Adrenal gland (tissue), 12 donors: Measurements from ENCODE around the gene PTPRD. TPM values are rescaled to one million over a fixed set of nuclear protein-coding genes. Genes with fewer than 3 reads are reported as not detected.

ENCODE experiments used
- DNase-seq, 7 donors: peaks; one replicate each; pipeline ENCODE4 v3.0.0-alpha.2; 2019 to 2020
- H3K27ac ChIP-seq, 5 donors: fragments of 200-600 bp; sonication (generic) in 4 of 5; 1 replicate in 3 of 5; 2 replicates in 2 of 5; pipeline versions ENCODE4 v1.5.1 to v1.8.0; 2016 to 2020; ENCODE audit warnings: mild to moderate bottlenecking in 1 of 5
- H3K27me3 ChIP-seq: fragments of 200-600 bp; 2 replicates; pipeline ENCODE4 v1.8.0; 2021
- H3K36me3 ChIP-seq, 2 donors: fragments of 200-600 bp; replicated peaks in 1 of 2; 1 replicate in 1 of 2; 2 replicates in 1 of 2; pipeline versions ENCODE4 v1.5.1 to v1.8.0; 2018 to 2022
- H3K4me1 ChIP-seq, 2 donors: fragments of 200-600 bp; replicated peaks in 1 of 2; 1 replicate in 1 of 2; 2 replicates in 1 of 2; pipeline versions ENCODE4 v1.5.1 to v1.8.0; 2018 to 2021
- H3K4me3 ChIP-seq, 4 donors: fragments of 200-600 bp; sonication (generic) in 3 of 4; one replicate each; pipeline ENCODE4 v1.5.1; 2016 to 2018
- H3K9me3 ChIP-seq, 3 donors: fragments of 200-600 bp; sonication (generic) in 1 of 3; replicated peaks in 1 of 3; 1 replicate in 2 of 3; 2 replicates in 1 of 3; pipeline versions ENCODE4 v1.5.1 to v1.8.0; 2016 to 2021
- CTCF ChIP-seq, 6 experiments: fragments of 450-650 bp in 4 of 6; fragments of 200-600 bp in 2 of 6; sonication (generic) in 1 of 6; IDR thresholded peaks; 1 replicate in 5 of 6; 2 replicates in 1 of 6; pipeline versions ENCODE4 v1.5.1 to v1.8.0; 2016 to 2021; ENCODE audit warnings: antibody characterized with exemption in 6 of 6, mild to moderate bottlenecking in 2 of 6, moderate library complexity in 1 of 6
- POLR2A ChIP-seq, 2 donors: fragments of 450-650 bp; IDR thresholded peaks; one replicate each; pipeline ENCODE4 v1.6.1; 2017; ENCODE audit warnings: antibody characterized with exemption in 2 of 2, mild to moderate bottlenecking in 2 of 2, moderate library complexity in 1 of 2
- WGBS, 4 donors: extraction: QIAGEN DNeasy Blood & Tissue Kit in 2 of 4; methylation state at CpG; one replicate each; pipeline versions ENCODE4 v1.1.5 to v1.1.7; 2013 to 2017; 5-methylcytosine and 5-hydroxymethylcytosine counted together
- intact Hi-C, 2 donors: fragments of 100-400 bp; cut with DNase I; formaldehyde crosslinking; loops; one replicate each; pipeline versions ENCODE4 v1.14.1 to v1.15.0; 2022 to 2023
- polyA plus RNA-seq, 3 donors: library from polyadenylated mRNA; stranded (reverse); fragments of 200-250 nt in 2 of 3; fragments of 350-450 nt in 1 of 3; fragmentation: Illumina TruSeq in 1 of 3; extraction: RNeasy Lipid Tissue Mini Kit (QIAGEN cat#74804) in 1 of 3; gene quantifications; one replicate each; pipeline ENCODE4 v1.2.3, GENCODE V29; 2013 to 2014
- total RNA-seq, 9 donors: library from RNA; depleted of rRNA in 4 of 9; stranded (reverse); fragments of >200 nt in 4 of 9; fragments of 120-200 nt in 1 of 9; fragmentation: NEBNext Ultra II Directional in 1 of 9; extraction: Animal tissue kit (Norgen Biotek cat#: 25700) in 1 of 9; gene quantifications; one replicate each; pipeline versions ENCODE4 v1.1.0 to v1.2.4, GENCODE V29; 2013 to 2023
- donor health status: healthy with polysubstance abuse.
- donor health status: Bipolar disorder and iron deficiency.
- donor health status: DM: yes; HTN: yes; CAD: no.
- donor health status: DM: no; HTN: no; CAD: no.
- donor health status: DM: no; HTN: no; CAD: no.
- donor health status: DM: yes; HTN: yes; CAD: no.

The PTPRD gene
- total and polyA plus RNA-seq, 12 donors = 0.61 to 71.2 (median 4.5) TPM

DNA sequence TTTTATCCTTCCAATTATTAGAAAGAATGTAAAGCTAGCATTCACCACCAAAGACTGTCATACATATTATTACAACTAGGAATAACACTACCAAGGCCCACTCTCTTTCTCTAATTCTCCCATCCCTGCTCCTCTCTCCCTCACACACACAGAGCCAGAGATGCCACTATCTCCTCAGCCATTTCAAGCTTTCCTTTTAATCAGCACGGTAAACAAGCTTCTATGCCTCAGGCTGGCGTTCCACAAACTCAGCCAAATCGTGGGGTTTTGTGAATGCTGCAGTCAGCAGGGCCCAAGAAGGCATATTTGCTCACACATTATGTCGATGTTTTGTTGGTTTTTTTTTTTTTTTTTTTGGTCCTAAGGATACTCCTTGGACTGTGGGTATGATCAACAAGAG is 1833.3 kb downstream of the PTPRD start:
- Histone ChIP-seq H3K4me3 (no peak overlapping the region), H3K36me3 (no peaks in the 10 kb centered on the region), H3K9me3 (no peaks in the 10 kb centered on the region), H3K4me1 (peaks cover 3 to 8% of the 10 kb centered on the region in 2 donors), H3K27ac (no peak overlapping the region), H3K27me3 (no peaks in the 10 kb centered on the region)
- WGBS, 4 donors = 80 to 89% (median 85%) methylated on average over 4 of the region's 4 CpGs
- intact Hi-C loops = no loop called here
- no peak for DNase-seq
- TF ChIP-seq CTCF (IDR thresholded peaks at IDR 0.05) (no peak), POLR2A (IDR thresholded peaks at IDR 0.05) (no peak)

DNA sequence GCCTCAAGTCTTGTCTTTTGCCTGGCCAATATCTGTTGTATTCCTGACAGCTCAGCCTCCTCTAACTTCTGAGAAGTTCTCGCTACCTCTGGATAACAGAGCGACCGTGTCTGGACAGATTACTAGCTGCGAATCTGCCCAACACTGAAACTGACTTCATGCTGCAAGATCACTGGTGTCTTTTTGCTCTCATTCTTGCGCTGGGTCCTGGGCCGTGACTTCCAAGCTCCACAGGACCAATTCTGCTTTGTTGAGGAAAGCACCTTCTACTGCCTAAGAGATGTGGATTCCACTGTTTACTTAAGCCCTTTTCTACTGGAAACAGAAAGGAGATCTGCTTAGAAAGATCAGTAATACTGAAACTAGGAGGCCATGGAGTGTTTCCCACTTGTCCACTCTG is 1834.4 kb downstream of the PTPRD start:
- Histone ChIP-seq H3K36me3 (no peaks in the 10 kb centered on the region), H3K9me3 (no peaks in the 10 kb centered on the region), H3K4me3 (no peak overlapping the region), H3K27me3 (no peaks in the 10 kb centered on the region), H3K4me1 (no peaks in the 10 kb centered on the region), H3K27ac (no peak overlapping the region)
- DNase-seq = no peak
- TF ChIP-seq CTCF (IDR thresholded peaks at IDR 0.05) (no peak), POLR2A (IDR thresholded peaks at IDR 0.05) (no peak)
- intact Hi-C loops = no loop called here
- 90 to 95% (median 93%) methylated on average over 6 of the region's 6 CpGs for WGBS, 4 donors

DNA sequence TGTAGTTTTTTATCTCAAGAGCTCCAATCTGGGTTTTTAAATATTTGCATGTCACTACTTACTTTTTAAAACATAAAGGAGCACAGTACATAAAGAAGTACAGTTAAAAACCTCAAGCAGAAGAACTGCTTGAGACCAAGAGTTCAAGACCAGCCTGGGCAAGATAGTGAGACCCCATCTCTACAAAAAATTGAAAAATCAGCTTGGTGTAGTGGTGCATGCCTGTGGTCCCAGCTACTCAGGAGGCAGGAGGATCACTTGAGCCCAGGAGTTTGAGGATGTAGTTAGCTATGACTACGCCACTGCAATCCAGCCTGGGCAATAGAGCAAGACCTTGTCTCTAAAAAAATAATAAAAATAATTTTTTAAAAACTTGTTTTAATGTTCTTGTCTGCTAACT is 1840.5 kb downstream of the PTPRD start:
- H3K4me3 ChIP-seq = no peak overlapping the region

DNA sequence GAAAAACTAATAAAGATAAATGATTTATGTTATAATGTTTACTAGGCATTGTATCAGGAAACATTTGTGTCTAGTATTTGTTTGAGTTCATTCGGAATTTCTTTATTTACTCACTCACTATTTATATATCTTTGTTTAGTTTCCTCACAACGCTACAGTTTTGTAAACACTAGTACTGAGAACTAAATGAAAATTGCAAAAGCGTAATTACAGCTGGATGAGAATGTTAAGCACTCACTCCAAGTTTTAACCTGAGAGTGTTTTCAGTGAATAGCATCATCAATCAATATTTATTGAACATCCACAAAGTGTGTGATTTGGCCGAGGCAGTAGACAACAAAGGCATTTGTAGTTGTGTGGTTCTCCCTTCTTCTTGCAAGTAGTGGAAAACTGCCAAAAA is 1843.6 kb downstream of the PTPRD start:
- WGBS, 4 donors = 72 to 82% (median 77%) methylated on average over 4 of the region's 4 CpGs
- Histone ChIP-seq H3K4me1 (no peaks in the 10 kb centered on the region), H3K4me3 (no peak overlapping the region), H3K36me3 (no peaks in the 10 kb centered on the region), H3K9me3 (no peaks in the 10 kb centered on the region), H3K27ac (no peak overlapping the region), H3K27me3 (no peaks in the 10 kb centered on the region)
- no peak for DNase-seq
- intact Hi-C loops = no loop called here
- no peak for TF ChIP-seq CTCF (IDR thresholded peaks at IDR 0.05)
- TF ChIP-seq POLR2A (IDR thresholded peaks at IDR 0.05) = no peak

More for the DNA sequence above, 1840.5 kb downstream of the PTPRD start:
- WGBS, 4 donors = 86 to 97% (median 92%) methylated on average over 1 of the region's 1 CpG
- TF ChIP-seq POLR2A (IDR thresholded peaks at IDR 0.05) = no peak
- no peak for TF ChIP-seq CTCF (IDR thresholded peaks at IDR 0.05)
- Histone ChIP-seq H3K9me3 (no peaks in the 10 kb centered on the region), H3K27ac (no peak overlapping the region), H3K36me3 (no peaks in the 10 kb centered on the region), H3K4me1 (no peaks in the 10 kb centered on the region), H3K27me3 (no peaks in the 10 kb centered on the region)
- intact Hi-C loops = no loop called here
- DNase-seq = no peak
